Measurements from ENCODE around the gene BATF. TPM values are rescaled to one million over a fixed set of nuclear protein-coding genes. Genes with fewer than 3 reads are reported as not detected.
A peak's percentile ranks its signal among the peaks of the same experiment; 100 is the strongest.

The BATF gene
- total and polyA plus RNA-seq, 2 donors (not counting 1 experiment from before 2014, with no cell fraction given) = 12.8 to 16.4 TPM

DNA sequence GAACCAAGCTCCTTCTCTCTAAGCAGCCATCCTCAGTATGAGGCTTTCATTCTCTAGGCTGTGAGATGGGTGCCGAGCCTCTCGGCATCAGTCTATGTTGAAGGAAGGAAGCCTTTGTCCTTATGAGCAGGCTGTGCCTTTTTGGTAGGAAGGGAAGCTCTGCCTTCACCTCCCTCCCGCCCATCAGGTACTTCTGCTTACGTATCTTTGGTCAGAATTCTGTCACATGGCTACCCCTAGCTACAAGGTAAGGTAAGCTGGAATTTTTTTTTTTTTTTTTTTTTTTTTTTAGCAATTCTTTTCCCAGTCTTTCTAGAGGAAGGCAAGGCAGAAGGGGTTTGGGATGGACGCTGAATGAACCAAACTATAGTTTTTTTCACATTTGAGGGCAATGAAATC lies 16.9 kb downstream of the BATF start:
- H3K4me3 ChIP-seq (ENCODE audit: control extremely low read depth in 1 of 5, extremely low read depth in 1 of 5, insufficient read depth in 1 of 5, low read depth in 2 of 5, low read length in 4 of 5) = no peak overlapping the region
- H3K4me3 Mint-ChIP-seq = peak overlapping the region; percentile 69
- H2AFZ ChIP-seq (ENCODE audit: insufficient read depth, low read depth, low read length, poor library complexity, severe bottlenecking) = no peak overlapping the region
- peaks cover 52% of the 10 kb centered on the region for H3K4me1 Mint-ChIP-seq
- no peak overlapping the region for H3K9ac ChIP-seq (ENCODE audit: low read length)
- no CpG with 5 or more reads among the region's 5 CpGs for WGBS (ENCODE audit: insufficient coverage)
- peaks cover 34 to 52% of the 10 kb centered on the region in 2 donors for H3K4me1 ChIP-seq (ENCODE audit: control insufficient read depth in 2 of 2, insufficient read depth in 2 of 2, low read length in 2 of 2)
- H3K27ac Mint-ChIP-seq = peak overlapping the region; percentile 92
- DNase-seq = no peak
- no peaks in the 10 kb centered on the region for H3K27me3 Mint-ChIP-seq
- POLR2A ChIA-PET = interaction anchor here (0.7 to 1.8 kb wide), 6 partner anchors 13 to 53 kb away, joined by 3 to 9 read pairs (median 5); partner anchors contain the start of gene BATF
- peak overlapping the region; percentile 32 to 75 for H3K27ac ChIP-seq (ENCODE audit: low read length in 2 of 2)
- ATAC-seq (ENCODE audit: low read depth) = no peak
- peaks cover 6% of the 10 kb centered on the region for H3K79me2 ChIP-seq (ENCODE audit: control insufficient read depth, insufficient read depth, low read length)
- H3K36me3 ChIP-seq (replicated peaks in 1 of 2; ENCODE audit: control extremely low read depth in 1 of 2, control insufficient read depth in 1 of 2, extremely low read depth in 1 of 2, insufficient read depth in 2 of 2, low read length in 1 of 2) = no peaks in the 10 kb centered on the region
- H3K9me3 Mint-ChIP-seq (ENCODE audit: insufficient read depth) = no peaks in the 10 kb centered on the region
- H3K4me2 ChIP-seq (replicated peaks; ENCODE audit: low read depth, low read length, poor library complexity, severe bottlenecking) = peak overlapping the region; percentile 47
- no peaks in the 10 kb centered on the region for H3K27me3 ChIP-seq (replicated peaks in 1 of 4; ENCODE audit: control extremely low read depth in 1 of 4, control insufficient read depth in 3 of 4, insufficient read depth in 4 of 4, low read length in 3 of 4)
- no peaks in the 10 kb centered on the region for H3K9me3 ChIP-seq (ENCODE audit: control extremely low read depth in 1 of 3, control insufficient read depth in 2 of 3, insufficient read depth in 1 of 3, low read length in 2 of 3)
- CTCF ChIA-PET = interaction anchor here (0.7 to 6.2 kb wide), 10 partner anchors 10 to 263 kb away, joined by 3 to 60 read pairs (median 5); partner anchors contain the start of genes BATF, ERG28 and TTLL5
- no peak for TF ChIP-seq EZH2 (IDR thresholded peaks at IDR 0.05; ENCODE audit: borderline replicate concordance, insufficient read depth, low read depth, low read length, poor library complexity, severe bottlenecking)
- TF ChIP-seq, protein P1, sequence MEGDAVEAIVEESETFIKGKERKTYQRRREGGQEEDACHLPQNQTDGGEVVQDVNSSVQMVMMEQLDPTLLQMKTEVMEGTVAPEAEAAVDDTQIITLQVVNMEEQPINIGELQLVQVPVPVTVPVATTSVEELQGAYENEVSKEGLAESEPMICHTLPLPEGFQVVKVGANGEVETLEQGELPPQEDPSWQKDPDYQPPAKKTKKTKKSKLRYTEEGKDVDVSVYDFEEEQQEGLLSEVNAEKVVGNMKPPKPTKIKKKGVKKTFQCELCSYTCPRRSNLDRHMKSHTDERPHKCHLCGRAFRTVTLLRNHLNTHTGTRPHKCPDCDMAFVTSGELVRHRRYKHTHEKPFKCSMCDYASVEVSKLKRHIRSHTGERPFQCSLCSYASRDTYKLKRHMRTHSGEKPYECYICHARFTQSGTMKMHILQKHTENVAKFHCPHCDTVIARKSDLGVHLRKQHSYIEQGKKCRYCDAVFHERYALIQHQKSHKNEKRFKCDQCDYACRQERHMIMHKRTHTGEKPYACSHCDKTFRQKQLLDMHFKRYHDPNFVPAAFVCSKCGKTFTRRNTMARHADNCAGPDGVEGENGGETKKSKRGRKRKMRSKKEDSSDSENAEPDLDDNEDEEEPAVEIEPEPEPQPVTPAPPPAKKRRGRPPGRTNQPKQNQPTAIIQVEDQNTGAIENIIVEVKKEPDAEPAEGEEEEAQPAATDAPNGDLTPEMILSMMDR (IDR thresholded peaks at IDR 0.05) = no peak
- H4K20me1 ChIP-seq (ENCODE audit: control insufficient read depth, insufficient read depth, low read length, poor library complexity, severe bottlenecking) = no peaks in the 10 kb centered on the region
- intact Hi-C loops (cut with micrococcal nuclease) = loop anchor here (1.0 kb wide), 1 partner anchor 24 kb away; no protein-coding TSS in a partner anchor

Data from B cell (primary cell).